GM12878 (cell line): ENCODE data around the gene OR10V1. TPM values are rescaled to one million over a fixed set of nuclear protein-coding genes. Genes with fewer than 3 reads are reported as not detected.

Experiments used
- ATAC-seq: fragments of 200-7000 bp; cut with Tn5 transposase; 3 replicates; pipeline ENCODE4 v1.9.1; 2020; ENCODE audit warnings: mild to moderate bottlenecking, moderate library complexity
- BruUV-seq: library from RNA; stranded (reverse); fragments of 400-500 nt; replicated peaks from 2 replicates; lab custom pipeline; 2021; lab: Mats Ljungman, UMichigan
- CTCF ChIA-PET: fragments of 300-600 bp; sonication (Branson Sonifier 250); formaldehyde crosslinking; extraction: SDS; loops from one replicate; lab custom pipeline; 2021; ENCODE audit warnings: inconsistent platforms; lab: Yijun Ruan, JAX
- POLR2A ChIA-PET: fragments of 350-600 bp; formaldehyde crosslinking; extraction: SDS; loops from one replicate; lab custom pipeline; 2021; ENCODE audit warnings: inconsistent platforms; lab: Charles Lee
- RAD21 ChIA-PET: fragments of 300-600 bp; sonication (Branson Sonifier 250); formaldehyde crosslinking; loops from one replicate; lab custom pipeline; 2023; ENCODE audit warnings: antibody characterized with exemption; ENCODE audit not compliant: unreplicated experiment; lab: Charles Lee
- SMC1A ChIA-PET: fragments of 300-600 bp; sonication (Branson Sonifier 250); formaldehyde crosslinking; loops from one replicate; lab custom pipeline; 2023; ENCODE audit not compliant: unreplicated experiment, uncharacterized antibody; lab: Charles Lee
- DNase-seq: peaks from one replicate; pipeline ENCODE4 v3.0.0-alpha.2; 2011; ENCODE audit warnings: low read depth, low spot score
- FAIRE-seq: peaks from 3 replicates; lab custom pipeline; 2011; peaks lifted over from hg19 to GRCh38; lab: Jason Lieb, UNC
- H2AFZ ChIP-seq: 2 replicates; pipeline ENCODE4 v1.6.0; 2011; ENCODE audit warnings: low read depth, low read length, control low read depth; ENCODE audit not compliant: control insufficient read depth
- H3K27ac ChIP-seq: 2 replicates; pipeline ENCODE4 v1.5.1; 2011; ENCODE audit warnings: control low read depth; ENCODE audit not compliant: control insufficient read depth, insufficient read depth
- H3K27me3 ChIP-seq, 2 experiments: replicated peaks in 1 of 2; 2 replicates each; pipeline versions ENCODE4 v1.6.0 to v1.6.1; 2011; ENCODE audit warnings: low read length in 1 of 2; ENCODE audit not compliant: control insufficient read depth in 2 of 2, insufficient read depth in 2 of 2
- H3K36me3 ChIP-seq, 2 experiments: 2 replicates each; pipeline ENCODE4 v1.5.1; 2011; ENCODE audit warnings: low read length in 1 of 2; ENCODE audit not compliant: control insufficient read depth in 2 of 2, insufficient read depth in 2 of 2
- H3K4me1 ChIP-seq: 2 replicates; pipeline ENCODE4 v1.6.1; 2011; ENCODE audit warnings: mild to moderate bottlenecking, low read length, moderate library complexity, mixed read lengths; ENCODE audit not compliant: control insufficient read depth, insufficient read depth
- H3K4me2 ChIP-seq: 2 replicates; pipeline ENCODE4 v1.6.0; 2011; ENCODE audit warnings: control low read depth; ENCODE audit not compliant: control insufficient read depth, insufficient read depth
- H3K4me3 ChIP-seq: fragments of 200-600 bp; sonication (generic); 2 replicates; pipeline ENCODE4 v1.5.1; 2016
- H3K79me2 ChIP-seq: 2 replicates; pipeline ENCODE4 v1.6.0; 2011; ENCODE audit warnings: low read length; ENCODE audit not compliant: control insufficient read depth, insufficient read depth
- H3K9ac ChIP-seq: 2 replicates; pipeline ENCODE4 v1.8.0; 2011; ENCODE audit warnings: low read length, control low read depth, mixed read lengths; ENCODE audit not compliant: control insufficient read depth, insufficient read depth
- H3K9me3 ChIP-seq: replicated peaks from 3 replicates; pipeline ENCODE4 v1.5.1; 2011; ENCODE audit warnings: mild to moderate bottlenecking, low read length; ENCODE audit not compliant: control insufficient read depth, insufficient read depth
- H4K20me1 ChIP-seq: 2 replicates; pipeline ENCODE4 v1.6.0; 2011; ENCODE audit not compliant: control insufficient read depth, insufficient read depth
- ASH2L ChIP-seq: fragments of 300-600, 200-600 bp; sonication (generic); IDR thresholded peaks from 2 replicates; pipeline ENCODE4 v1.6.1; 2017; ENCODE audit warnings: low read depth, mild to moderate bottlenecking, borderline replicate concordance
- BCLAF1 ChIP-seq: fragments of 450-650 bp; IDR thresholded peaks from 2 replicates; pipeline ENCODE4 v1.6.1; 2017; ENCODE audit warnings: antibody characterized with exemption, mild to moderate bottlenecking, moderate library complexity
- BMI1 ChIP-seq: fragments of 450-650 bp; IDR thresholded peaks from 2 replicates; pipeline ENCODE4 v1.6.1; 2016; ENCODE audit warnings: mild to moderate bottlenecking, moderate library complexity, borderline replicate concordance
- CBX5 ChIP-seq: sonication (generic); IDR thresholded peaks from 2 replicates; pipeline ENCODE4 v1.6.1; 2016; ENCODE audit warnings: low read depth, moderate library complexity, mild to moderate bottlenecking, inconsistent platforms
- CHD4 ChIP-seq: fragments of 200-600 bp; sonication (generic); IDR thresholded peaks from 2 replicates; pipeline ENCODE4 v1.6.1; 2016; ENCODE audit warnings: mild to moderate bottlenecking
- CREB1 ChIP-seq: IDR thresholded peaks from 2 replicates; pipeline ENCODE4 v1.6.1; 2012; ENCODE audit warnings: low read depth, mild to moderate bottlenecking, inconsistent platforms
- E2F4 ChIP-seq: IDR thresholded peaks from 2 replicates; pipeline ENCODE4 v1.6.1; 2012; ENCODE audit warnings: low read depth, low read length, improper control_type of control experiment
- ELK1 ChIP-seq: IDR thresholded peaks from 2 replicates; pipeline ENCODE4 v1.6.1; 2012; ENCODE audit warnings: low read depth, low read length, improper control_type of control experiment
- EZH2 ChIP-seq: IDR thresholded peaks from 2 replicates; pipeline ENCODE4 v1.6.1; 2012; ENCODE audit warnings: low read depth, mild to moderate bottlenecking, control low read depth, inconsistent platforms, low read length, borderline replicate concordance; ENCODE audit not compliant: control insufficient read depth
- GABPA ChIP-seq: IDR thresholded peaks from 2 replicates; pipeline ENCODE4 v1.6.1; 2014; ENCODE audit warnings: antibody characterized with exemption, low read depth, mild to moderate bottlenecking, inconsistent platforms
- IRF4 ChIP-seq: IDR thresholded peaks from 2 replicates; pipeline ENCODE4 v1.6.1; 2011; ENCODE audit warnings: low read depth, low read length
- RCOR1 ChIP-seq: conservative IDR thresholded peaks from 2 replicates; pipeline ENCODE4 v1.6.1; 2012; ENCODE audit warnings: low read depth, low read length, improper control_type of control experiment
- YBX1 ChIP-seq: fragments of 450-650 bp; IDR thresholded peaks from 2 replicates; pipeline ENCODE4 v1.6.1; 2016; ENCODE audit warnings: antibody characterized with exemption
- ZNF217 ChIP-seq: fragments of 450-650 bp; IDR thresholded peaks from 2 replicates; pipeline ENCODE4 v1.6.1; 2017; ENCODE audit warnings: antibody characterized with exemption, mild to moderate bottlenecking
- ZNF24 ChIP-seq: fragments of 450-650 bp; IDR thresholded peaks from 2 replicates; pipeline ENCODE4 v1.6.1; 2017; ENCODE audit warnings: antibody characterized with exemption, mild to moderate bottlenecking
- ZNF687 ChIP-seq: fragments of 450-650 bp; IDR thresholded peaks from 2 replicates; pipeline ENCODE4 v1.6.1; 2017; ENCODE audit warnings: mild to moderate bottlenecking, moderate library complexity
- WGBS: methylation state at CpG from one replicate; pipeline ENCODE4 v1.1.6; 2016; ENCODE audit warnings: low lambda C conversion rate; ENCODE audit not compliant: insufficient replicate concordance, insufficient coverage; ENCODE audit errors: missing lambda C conversion rate; 5-methylcytosine and 5-hydroxymethylcytosine counted together
- in situ Hi-C: fragments of 300-500 bp; cut with MboI; formaldehyde crosslinking; loops from 9 replicates; pipeline ENCODE4 v1.14.3; 2018; ENCODE audit warnings: mixed read lengths
- intact Hi-C: fragments of 100-400 bp; cut with micrococcal nuclease; formaldehyde crosslinking; loops from one replicate; pipeline ENCODE4 v1.14.2; 2022; ENCODE audit not compliant: unreplicated experiment
- polyA plus RNA-seq, 11 experiments: library from polyadenylated mRNA; depleted of rRNA in 4 of 11; unstranded in 6 of 11; stranded (reverse) in 5 of 11; fragments of >200 nt; fragmentation: Nextera tagmentation in 4 of 11; fragmentation: Illumina TruSeq in 1 of 11; extraction: Ambion mirVana in 4 of 11; extraction: Trizol in 1 of 11; gene quantifications; 1 replicate in 1 of 11; 2 replicates in 10 of 11; pipeline versions ENCODE4 v1.2.1 to v1.2.3, GENCODE V29; 2011 to 2016; ENCODE audit warnings: inconsistent platforms in 2 of 11, missing spikeins in 2 of 11, low read depth in 1 of 11
- total RNA-seq, 4 experiments: library from RNA; depleted of rRNA in 3 of 4; stranded (reverse); fragments of >200 nt in 3 of 4; fragmentation: Illumina TruSeq in 1 of 4; extraction: Trizol in 1 of 4; gene quantifications; 2 replicates each; pipeline versions ENCODE4 v1.2.1 to v1.2.3, GENCODE V29; 2013 to 2021

The OR10V1 gene
- total and polyA plus RNA-seq, 10 of the 15 experiments (the other 5 are each of a cell fraction or from before 2014, with no cell fraction given): not detected

- no peak for FAIRE-seq
- H3K9me3 ChIP-seq: no peaks in the 10 kb centered on the region
- no peak overlapping the region for H3K4me3 ChIP-seq
- no peaks in the 10 kb centered on the region for H3K79me2 ChIP-seq
- RAD21 ChIA-PET: no interaction called here
- 12% methylated on average over 4 of the region's 4 CpGs for WGBS
- H3K9ac ChIP-seq: no peak overlapping the region
- SMC1A ChIA-PET: no interaction called here
- BruUV-seq: no TSS peak
- no peaks in the 10 kb centered on the region for H4K20me1 ChIP-seq
- POLR2A ChIA-PET: no interaction called here
- no peak overlapping the region for H3K4me2 ChIP-seq
- DNase-seq: no peak
- H3K4me1 ChIP-seq: no peaks in the 10 kb centered on the region
- intact Hi-C loops (no loop called here), in situ Hi-C loops (no loop called here)
- H3K36me3 ChIP-seq: no peaks in the 10 kb centered on the region
- CTCF ChIA-PET: interaction anchor here (1.6 kb wide), 1 partner anchor 41 kb away, joined by 6 read pairs; no protein-coding TSS in a partner anchor
- no peak overlapping the region for H3K27ac ChIP-seq
- no peak for ATAC-seq
- no peak overlapping the region for H2AFZ ChIP-seq
- H3K27me3 ChIP-seq: peaks cover 0 to 6% of the 10 kb centered on the region in 2 experiments; a peak in 1 of 4 replicates
- TF ChIP-seq ZNF24 (no peak), ASH2L (no peak), ZNF687 (no peak), CBX5 (no peak), EZH2 (no peak), IRF4 (no peak), ZNF217 (no peak), GABPA (no peak), ELK1 (no peak), E2F4 (no peak), YBX1 (no peak), BMI1 (no peak), CREB1 (no peak), CHD4 (no peak), RCOR1 (no peak), BCLAF1 (no peak)
Measured at GRCh38 chr11:59760771-59761170, 47.1 kb upstream of the OR10V1 start.
